Glutamatergic neuron (in vitro differentiated cells): ENCODE results near the gene FBN3. TPM values are rescaled to one million over a fixed set of nuclear protein-coding genes. Genes with fewer than 3 reads are reported as not detected.
A peak's percentile ranks its signal among the peaks of the same experiment; 100 is the strongest.

Experiments
- DNase-seq: peaks from one replicate; pipeline ENCODE4 v3.0.0; 2022
- H3K27ac Mint-ChIP-seq: one replicate; pipeline ENCODE4 v1.8.0; 2020; ENCODE audit warnings: mild to moderate bottlenecking, mixed read lengths, inconsistent platforms; ENCODE audit not compliant: unreplicated experiment
- H3K27me3 Mint-ChIP-seq: one replicate; pipeline ENCODE4 v1.8.0; 2020; ENCODE audit warnings: mild to moderate bottlenecking, moderate library complexity, mixed read lengths, inconsistent platforms; ENCODE audit not compliant: unreplicated experiment
- H3K36me3 Mint-ChIP-seq: one replicate; pipeline ENCODE4 v1.8.0; 2020; ENCODE audit warnings: mild to moderate bottlenecking, mixed read lengths, inconsistent platforms; ENCODE audit not compliant: unreplicated experiment
- H3K4me1 Mint-ChIP-seq: one replicate; pipeline ENCODE4 v1.8.0; 2020; ENCODE audit warnings: mild to moderate bottlenecking, low read depth, mixed read lengths, inconsistent platforms; ENCODE audit not compliant: unreplicated experiment
- H3K4me3 Mint-ChIP-seq: one replicate; pipeline ENCODE4 v1.8.0; 2020; ENCODE audit warnings: mild to moderate bottlenecking, mixed read lengths, inconsistent platforms; ENCODE audit not compliant: unreplicated experiment
- H3K9me3 Mint-ChIP-seq: one replicate; pipeline ENCODE4 v1.8.0; 2020; ENCODE audit warnings: mild to moderate bottlenecking, moderate library complexity, mixed read lengths, inconsistent platforms; ENCODE audit not compliant: unreplicated experiment
- total RNA-seq: library from RNA; stranded (reverse); fragmentation: NEBNext Ultra II Directional; extraction: Animal tissue kit (Norgen Biotek cat#: 25700); gene quantifications from one replicate; pipeline ENCODE4 v1.2.1, GENCODE V29; 2021; ENCODE audit not compliant: unreplicated experiment
- TF ChIP-seq, protein P1 (sequence below): fragments of 200-600 bp; sonication (generic); IDR thresholded peaks from one replicate; pipeline ENCODE4 v1.5.0; 2021; ENCODE audit not compliant: partially characterized antibody, unreplicated experiment

FBN3 gene
- total RNA-seq, 1 donor from 2014 or later, result 18.3 TPM

DNA sequence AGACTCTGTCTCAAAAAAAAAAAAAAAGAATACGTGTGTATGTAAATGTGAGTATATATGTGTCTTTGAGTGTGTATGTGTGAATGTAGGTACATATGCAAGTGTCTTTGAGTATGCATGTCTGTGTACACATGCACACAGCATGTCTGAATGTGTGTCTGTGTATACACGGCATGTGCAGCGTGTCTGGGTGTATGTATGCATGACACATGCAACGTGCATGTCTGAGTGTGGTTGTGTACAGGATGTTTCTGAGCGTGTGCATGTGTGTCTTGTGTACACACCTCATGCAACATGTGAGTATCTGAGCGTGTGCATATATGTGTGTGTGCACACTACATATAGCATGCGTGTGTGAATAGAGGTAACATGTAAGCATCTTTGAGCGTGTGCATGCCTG is 20.8 kb downstream of the FBN3 start:
- no peaks in the 10 kb centered on the region for H3K4me1 Mint-ChIP-seq
- H3K4me3 Mint-ChIP-seq, result no peak overlapping the region
- TF ChIP-seq, protein P1, sequence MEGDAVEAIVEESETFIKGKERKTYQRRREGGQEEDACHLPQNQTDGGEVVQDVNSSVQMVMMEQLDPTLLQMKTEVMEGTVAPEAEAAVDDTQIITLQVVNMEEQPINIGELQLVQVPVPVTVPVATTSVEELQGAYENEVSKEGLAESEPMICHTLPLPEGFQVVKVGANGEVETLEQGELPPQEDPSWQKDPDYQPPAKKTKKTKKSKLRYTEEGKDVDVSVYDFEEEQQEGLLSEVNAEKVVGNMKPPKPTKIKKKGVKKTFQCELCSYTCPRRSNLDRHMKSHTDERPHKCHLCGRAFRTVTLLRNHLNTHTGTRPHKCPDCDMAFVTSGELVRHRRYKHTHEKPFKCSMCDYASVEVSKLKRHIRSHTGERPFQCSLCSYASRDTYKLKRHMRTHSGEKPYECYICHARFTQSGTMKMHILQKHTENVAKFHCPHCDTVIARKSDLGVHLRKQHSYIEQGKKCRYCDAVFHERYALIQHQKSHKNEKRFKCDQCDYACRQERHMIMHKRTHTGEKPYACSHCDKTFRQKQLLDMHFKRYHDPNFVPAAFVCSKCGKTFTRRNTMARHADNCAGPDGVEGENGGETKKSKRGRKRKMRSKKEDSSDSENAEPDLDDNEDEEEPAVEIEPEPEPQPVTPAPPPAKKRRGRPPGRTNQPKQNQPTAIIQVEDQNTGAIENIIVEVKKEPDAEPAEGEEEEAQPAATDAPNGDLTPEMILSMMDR, result no peak
- peaks cover 5% of the 10 kb centered on the region for H3K9me3 Mint-ChIP-seq
- DNase-seq, result no peak
- H3K27ac Mint-ChIP-seq, result no peak overlapping the region
- H3K27me3 Mint-ChIP-seq, result no peaks in the 10 kb centered on the region
- H3K36me3 Mint-ChIP-seq, result no peaks in the 10 kb centered on the region

- no peaks in the 10 kb centered on the region for H3K4me1 Mint-ChIP-seq
- no peak overlapping the region for H3K4me3 Mint-ChIP-seq
- TF ChIP-seq, protein P1, result no peak
Observed at GRCh38 chr19:8127311-8127710, 22.1 kb downstream of the FBN3 start.

DNA sequence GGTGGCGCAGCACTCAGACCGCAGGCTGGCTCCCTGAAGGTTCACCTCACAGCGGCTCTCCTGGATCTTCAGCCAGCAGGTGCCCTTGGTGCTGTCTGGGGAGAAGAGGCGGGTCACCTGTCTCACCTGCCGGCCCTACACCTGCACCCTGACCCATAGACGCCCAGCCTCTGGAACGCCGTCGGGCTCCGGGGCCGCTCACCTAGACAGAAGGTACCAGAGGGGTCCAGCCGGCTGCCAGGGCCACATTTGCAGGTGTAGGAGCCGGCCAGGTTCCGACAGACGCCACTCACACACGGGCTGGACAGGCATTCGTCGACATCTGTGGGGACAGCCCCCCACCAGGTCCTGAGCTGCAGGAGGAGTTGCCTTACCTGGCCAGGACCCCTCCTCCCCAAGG is 22.9 kb downstream of the FBN3 start:
- no peaks in the 10 kb centered on the region for H3K27me3 Mint-ChIP-seq
- no peak overlapping the region for H3K4me3 Mint-ChIP-seq
- H3K36me3 Mint-ChIP-seq, result no peaks in the 10 kb centered on the region
- no peak overlapping the region for H3K27ac Mint-ChIP-seq
- TF ChIP-seq, protein P1, result no peak
- H3K4me1 Mint-ChIP-seq, result no peaks in the 10 kb centered on the region
- H3K9me3 Mint-ChIP-seq, result peaks cover 5% of the 10 kb centered on the region
- DNase-seq, result no peak

More at GRCh38 chr19:8127311-8127710, 22.1 kb downstream of the FBN3 start:
- no peak overlapping the region for H3K27ac Mint-ChIP-seq
- no peak for DNase-seq
- no peaks in the 10 kb centered on the region for H3K27me3 Mint-ChIP-seq
- H3K36me3 Mint-ChIP-seq, result no peaks in the 10 kb centered on the region
- peaks cover 5% of the 10 kb centered on the region for H3K9me3 Mint-ChIP-seq

GRCh38 chr19:8126008-8126407 is 23.4 kb downstream of the FBN3 start:
- TF ChIP-seq, protein P1, result no peak
- no peaks in the 10 kb centered on the region for H3K27me3 Mint-ChIP-seq
- H3K4me3 Mint-ChIP-seq, result no peak overlapping the region
- no peaks in the 10 kb centered on the region for H3K4me1 Mint-ChIP-seq
- H3K9me3 Mint-ChIP-seq, result peaks cover 5% of the 10 kb centered on the region
- peak overlapping the region; percentile 38 for H3K27ac Mint-ChIP-seq
- H3K36me3 Mint-ChIP-seq, result no peaks in the 10 kb centered on the region
- no peak for DNase-seq

GRCh38 chr19:8123683-8124082 is 25.7 kb downstream of the FBN3 start:
- TF ChIP-seq, protein P1, result no peak
- no peaks in the 10 kb centered on the region for H3K36me3 Mint-ChIP-seq
- no peaks in the 10 kb centered on the region for H3K4me1 Mint-ChIP-seq
- H3K4me3 Mint-ChIP-seq, result no peak overlapping the region
- no peak overlapping the region for H3K27ac Mint-ChIP-seq
- peaks cover 5% of the 10 kb centered on the region for H3K9me3 Mint-ChIP-seq
- DNase-seq, result no peak
- peaks cover 2% of the 10 kb centered on the region for H3K27me3 Mint-ChIP-seq
